ENCODE measurements around the gene DAZAP1.

DAZAP1 gene

GRCh38 chr19:1407528-1408299 lies at the start of gene DAZAP1:
TSS of gene DAZAP1 (plus strand) at chr19:1407586. CDS start at chr19:1407774, 188 bp downstream.
- no peak for DNase-seq

- DNase-seq: no peak
Measured at GRCh38 chr19:1360126-1360817, 47.1 kb upstream of the DAZAP1 start.

GRCh38 chr19:1360818-1361461 lies 46.4 kb upstream of the DAZAP1 start:
- no peak for DNase-seq

GRCh38 chr19:1361601-1362386 lies 45.6 kb upstream of the DAZAP1 start:
- no peak for DNase-seq

GRCh38 chr19:1362387-1363257 lies 44.8 kb upstream of the DAZAP1 start:
- DNase-seq: no peak

- no peak for DNase-seq
Measured at GRCh38 chr19:1363599-1363998, 43.8 kb upstream of the DAZAP1 start.

- DNase-seq: no peak
Measured at GRCh38 chr19:1364070-1364704, 43.2 kb upstream of the DAZAP1 start.

- DNase-seq: no peak
Measured at GRCh38 chr19:1365319-1366269, 41.8 kb upstream of the DAZAP1 start.

GRCh38 chr19:1366296-1366695 lies 41.1 kb upstream of the DAZAP1 start:
- no peak for DNase-seq

GRCh38 chr19:1366899-1367870 lies 40.2 kb upstream of the DAZAP1 start:
- no peak for DNase-seq

GRCh38 chr19:1369214-1369805 lies 38.1 kb upstream of the DAZAP1 start:
- no peak for DNase-seq

- DNase-seq: no peak
Measured at GRCh38 chr19:1370579-1371361, 36.6 kb upstream of the DAZAP1 start.

GRCh38 chr19:1373042-1373533 lies 34.3 kb upstream of the DAZAP1 start:
- DNase-seq: no peak

- DNase-seq: no peak
Measured at GRCh38 chr19:1373534-1374249, 33.7 kb upstream of the DAZAP1 start.

GRCh38 chr19:1374250-1374577 lies 33.2 kb upstream of the DAZAP1 start:
- DNase-seq: no peak

- DNase-seq: no peak
Measured at GRCh38 chr19:1376415-1376805, 31.0 kb upstream of the DAZAP1 start.
